ENCODE data around the gene LTC4S. TPM values are rescaled to one million over a fixed set of nuclear protein-coding genes. Genes with fewer than 3 reads are reported as not detected.

LTC4S gene
- total RNA-seq, 1 experiment from 2014 or later = 3.7 TPM

- Mint-ChIP-seq H3K27ac (peak overlapping the region; percentile 19 to 87 (median 53); a peak in 5 of 7 replicates), H3K4me1 (peaks cover 38 to 49% of the 10 kb centered on the region in 2 experiments), H3K36me3 (ENCODE audit: insufficient read depth in 1 of 3, low read depth in 3 of 3) (peaks cover 14 to 38% (median 35%) of the 10 kb centered on the region in 3 experiments), H3K9me3 (no peaks in the 10 kb centered on the region), H3K27me3 (ENCODE audit: low read depth) (no peaks in the 10 kb centered on the region; the same call in 1 of the 2 replicates), H3K4me3 (no peak overlapping the region; a peak in 1 of 5 replicates)
- H3K9ac ChIP-seq (ENCODE audit: extremely low read depth, insufficient read length, low read length) = no peak overlapping the region
- no peak overlapping the region for H3K4ac ChIP-seq (ENCODE audit: low read depth, low read length)
- no peak overlapping the region for H2AFZ ChIP-seq (ENCODE audit: low read length)
- H2BK20ac ChIP-seq (ENCODE audit: low read depth, low read length, poor library complexity, severe bottlenecking) = no peak overlapping the region
- H3K4me1 ChIP-seq (ENCODE audit: insufficient read depth, low read length) = no peaks in the 10 kb centered on the region
- H2BK15ac ChIP-seq (ENCODE audit: low read depth, low read length) = no peak overlapping the region
- H3K9me3 ChIP-seq (ENCODE audit: control insufficient read depth, low read depth, low read length) = no peaks in the 10 kb centered on the region
- H4K8ac ChIP-seq (replicated peaks; ENCODE audit: insufficient read length, low read depth, low read length) = no peak overlapping the region
- H3K23me2 ChIP-seq (ENCODE audit: insufficient read length, low read depth, low read length, poor library complexity, severe bottlenecking) = no peaks in the 10 kb centered on the region
- WGBS (ENCODE audit: extremely low coverage, insufficient read length, low lambda C conversion rate) = no CpG with 5 or more reads among the region's 10 CpGs
- peaks cover 11% of the 10 kb centered on the region for H3K79me1 ChIP-seq (ENCODE audit: insufficient read depth, low read depth, low read length, poor library complexity, severe bottlenecking)
- DNase-seq = peak; percentile 70
- H3K23ac ChIP-seq (ENCODE audit: insufficient read length, low read depth, low read length) = no peak overlapping the region
- no peak overlapping the region for H4K91ac ChIP-seq (ENCODE audit: insufficient read length, low read depth, low read length)
- no peaks in the 10 kb centered on the region for H4K20me1 ChIP-seq (ENCODE audit: control insufficient read depth, insufficient read depth, insufficient read length)
- no peak overlapping the region for H4K5ac ChIP-seq (ENCODE audit: insufficient read length, low read depth, low read length)
- H3K4me2 ChIP-seq (ENCODE audit: insufficient read depth, insufficient read length, low read length) = no peak overlapping the region
- no peaks in the 10 kb centered on the region for H3K27me3 ChIP-seq (ENCODE audit: insufficient read depth, low read length)
- H3K27ac ChIP-seq (ENCODE audit: insufficient read length, low read depth, low read length) = no peak overlapping the region
- H3T11ph ChIP-seq (ENCODE audit: low read length) = no peak overlapping the region
- no peak overlapping the region for H3K18ac ChIP-seq (ENCODE audit: insufficient read length, low read depth, low read length)
- TF ChIP-seq, protein P1, sequence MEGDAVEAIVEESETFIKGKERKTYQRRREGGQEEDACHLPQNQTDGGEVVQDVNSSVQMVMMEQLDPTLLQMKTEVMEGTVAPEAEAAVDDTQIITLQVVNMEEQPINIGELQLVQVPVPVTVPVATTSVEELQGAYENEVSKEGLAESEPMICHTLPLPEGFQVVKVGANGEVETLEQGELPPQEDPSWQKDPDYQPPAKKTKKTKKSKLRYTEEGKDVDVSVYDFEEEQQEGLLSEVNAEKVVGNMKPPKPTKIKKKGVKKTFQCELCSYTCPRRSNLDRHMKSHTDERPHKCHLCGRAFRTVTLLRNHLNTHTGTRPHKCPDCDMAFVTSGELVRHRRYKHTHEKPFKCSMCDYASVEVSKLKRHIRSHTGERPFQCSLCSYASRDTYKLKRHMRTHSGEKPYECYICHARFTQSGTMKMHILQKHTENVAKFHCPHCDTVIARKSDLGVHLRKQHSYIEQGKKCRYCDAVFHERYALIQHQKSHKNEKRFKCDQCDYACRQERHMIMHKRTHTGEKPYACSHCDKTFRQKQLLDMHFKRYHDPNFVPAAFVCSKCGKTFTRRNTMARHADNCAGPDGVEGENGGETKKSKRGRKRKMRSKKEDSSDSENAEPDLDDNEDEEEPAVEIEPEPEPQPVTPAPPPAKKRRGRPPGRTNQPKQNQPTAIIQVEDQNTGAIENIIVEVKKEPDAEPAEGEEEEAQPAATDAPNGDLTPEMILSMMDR (conservative IDR thresholded peaks at IDR 0.05) = peak; percentile 90
- H3K56ac ChIP-seq (ENCODE audit: insufficient read length, low read depth, low read length) = no peak overlapping the region
- peaks cover 9% of the 10 kb centered on the region; the same call in 1 of the 2 replicates for H3K79me2 ChIP-seq (ENCODE audit: insufficient read depth, low read length)
- no peak overlapping the region for H2BK120ac ChIP-seq (ENCODE audit: low read depth, low read length, poor library complexity, severe bottlenecking)
- H3K14ac ChIP-seq (ENCODE audit: insufficient read depth, low read length) = no peak overlapping the region
- H2AK5ac ChIP-seq (ENCODE audit: insufficient read length, low read length) = no peak overlapping the region
- H2BK5ac ChIP-seq (ENCODE audit: insufficient read length, low read length) = no peak overlapping the region
- no peak overlapping the region for H2BK12ac ChIP-seq (ENCODE audit: insufficient read length, low read depth, low read length)
These were observed 30.4 kb upstream of the LTC4S start for GRCh38 chr5:179763215-179763945.

Data from H9 (cell line).